ENCODE measurements around the gene GDPD2. TPM values are rescaled to one million over a fixed set of nuclear protein-coding genes. Genes with fewer than 3 reads are reported as not detected.
A peak's percentile ranks its signal among the peaks of the same experiment; 100 is the strongest.

Gene GDPD2
- total and polyA plus RNA-seq, 3 experiments from 2014 or later = 0.09 TPM; not detected in 2

DNA sequence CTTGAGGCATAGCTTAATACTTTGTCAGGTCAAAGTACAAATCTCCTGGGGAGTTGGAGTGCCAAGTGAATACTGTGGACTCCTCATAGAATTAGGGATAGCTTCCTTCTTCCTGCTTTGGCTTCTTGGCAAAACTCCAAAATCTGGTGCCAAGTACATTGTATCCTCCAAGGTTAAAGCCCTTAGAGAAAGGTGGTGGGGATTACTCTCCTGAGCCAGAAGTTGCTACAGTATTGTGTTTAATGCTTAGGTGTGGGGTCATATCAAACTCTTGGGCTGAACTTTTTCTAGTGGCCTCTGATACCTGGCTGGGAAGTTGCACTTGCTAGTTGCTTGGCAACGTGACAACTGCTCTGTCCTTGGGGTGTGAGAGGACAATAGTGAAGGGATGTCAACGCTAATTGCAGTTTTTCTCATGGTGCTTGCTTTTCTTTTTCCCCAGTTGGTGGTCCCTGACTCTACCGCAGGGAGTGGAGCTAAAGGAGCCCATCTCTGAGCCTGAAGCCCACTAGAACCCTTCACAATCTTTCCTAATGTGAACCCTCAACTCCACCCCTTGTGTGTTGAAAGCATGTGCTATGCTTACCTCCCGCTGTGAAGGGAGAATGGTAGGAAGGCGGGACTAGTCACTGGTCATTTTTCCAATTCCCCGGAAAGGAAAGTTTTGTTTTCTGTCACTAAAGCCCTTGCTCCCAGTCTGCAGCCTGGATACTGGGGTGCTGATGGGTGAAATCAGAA, 57.0 kb downstream of the GDPD2 start:
- ChIA-PET CTCF (no interaction called here), POLR2A (no interaction called here)
- H3K4me1 ChIP-seq (ENCODE audit: insufficient read depth, low read length) = no peaks in the 10 kb centered on the region
- Mint-ChIP-seq H3K27ac (no peak overlapping the region), H3K4me1 (peaks cover 0 to 9% (median 2%) of the 10 kb centered on the region in 3 donors), H3K9me3 (no peaks in the 10 kb centered on the region), H3K27me3 (peaks cover 0 to 4% of the 10 kb centered on the region in 2 donors), H3K4me3 (no peak overlapping the region), H3K36me3 (peaks cover 0 to 54% (median 0%) of the 10 kb centered on the region in 3 donors)
- no peak overlapping the region for H3K27ac ChIP-seq (ENCODE audit: low read depth, low read length)
- no peaks in the 10 kb centered on the region for H3K9me3 ChIP-seq (ENCODE audit: low read length)
- H3K27me3 ChIP-seq (ENCODE audit: insufficient read depth, low read length, poor library complexity, severe bottlenecking) = no peaks in the 10 kb centered on the region
- no peak overlapping the region for H3K4me3 ChIP-seq (ENCODE audit: low read length)
- no peak for DNase-seq
- H3K36me3 ChIP-seq (ENCODE audit: insufficient read depth, low read length) = no peaks in the 10 kb centered on the region

- H3K36me3 ChIP-seq (ENCODE audit: insufficient read depth, low read length) = no peaks in the 10 kb centered on the region
- H3K27me3 ChIP-seq (ENCODE audit: insufficient read depth, low read length, poor library complexity, severe bottlenecking) = no peaks in the 10 kb centered on the region
- H3K36me3 Mint-ChIP-seq = peaks cover 0 to 57% (median 0%) of the 10 kb centered on the region in 3 donors
- peaks cover 0 to 5% (median 2%) of the 10 kb centered on the region in 3 donors for H3K4me1 Mint-ChIP-seq
- no peak overlapping the region for H3K4me3 Mint-ChIP-seq
- H3K27ac ChIP-seq (ENCODE audit: low read depth, low read length) = no peak overlapping the region
- no peak overlapping the region for H3K4me3 ChIP-seq (ENCODE audit: low read length)
- peak overlapping the region in 1 of 8 donors; percentile 44 for H3K27ac Mint-ChIP-seq
- H3K4me1 ChIP-seq (ENCODE audit: insufficient read depth, low read length) = no peaks in the 10 kb centered on the region
- ChIA-PET CTCF (no interaction called here), POLR2A (no interaction called here)
- H3K27me3 Mint-ChIP-seq = peaks cover 0 to 2% of the 10 kb centered on the region in 2 donors
- no peaks in the 10 kb centered on the region for H3K9me3 Mint-ChIP-seq
- DNase-seq = no peak
- no peaks in the 10 kb centered on the region for H3K9me3 ChIP-seq (ENCODE audit: low read length)
Observed at GRCh38 chrX:70480660-70481018, 57.5 kb downstream of the GDPD2 start.

DNA sequence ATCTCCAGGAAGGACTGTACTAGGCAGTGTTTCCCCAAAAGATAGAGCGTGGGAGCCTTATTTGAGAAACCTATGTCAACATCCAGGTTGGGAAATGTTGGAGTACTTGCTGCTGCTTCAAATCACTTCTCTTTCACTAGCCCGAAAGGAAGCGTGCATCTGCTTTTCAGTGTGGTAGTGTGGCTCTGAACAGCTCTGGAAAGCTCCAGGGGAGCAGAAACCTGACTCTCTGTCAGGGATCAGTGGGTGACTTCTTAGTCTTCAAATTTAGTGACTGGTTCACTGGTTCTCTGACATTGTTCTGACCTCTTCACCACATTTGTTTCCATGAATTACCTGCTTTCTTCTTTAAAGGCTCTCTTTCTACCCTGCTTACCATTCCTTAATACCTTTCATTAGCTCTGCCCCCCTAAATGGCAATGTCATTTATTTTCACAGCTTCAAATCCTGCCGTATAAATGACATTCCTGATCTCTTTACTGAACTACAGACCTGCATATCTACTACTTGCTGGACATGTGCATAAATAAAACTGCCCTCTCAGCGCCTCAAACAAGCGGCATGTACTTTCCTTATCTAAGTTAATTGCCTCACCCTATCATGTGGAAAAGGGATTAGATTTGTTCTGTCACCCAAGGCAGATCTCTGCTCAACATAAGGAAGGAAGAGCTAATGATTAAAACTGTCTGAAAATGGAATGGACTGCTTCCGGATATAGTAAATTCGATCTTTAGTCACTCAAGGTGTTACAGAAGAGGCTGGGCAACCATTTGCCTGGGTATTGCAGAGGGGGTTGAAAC, 58.6 kb downstream of the GDPD2 start:
- Mint-ChIP-seq H3K27me3 (no peaks in the 10 kb centered on the region), H3K9me3 (no peaks in the 10 kb centered on the region), H3K4me3 (no peak overlapping the region), H3K27ac (peak overlapping the region in 1 of 8 donors; percentile 0), H3K4me1 (peaks cover 0 to 3% (median 0%) of the 10 kb centered on the region in 3 donors), H3K36me3 (peaks cover 0 to 65% (median 0%) of the 10 kb centered on the region in 3 donors)
- no peaks in the 10 kb centered on the region for H3K27me3 ChIP-seq (ENCODE audit: insufficient read depth, low read length, poor library complexity, severe bottlenecking)
- H3K4me1 ChIP-seq (ENCODE audit: insufficient read depth, low read length) = no peaks in the 10 kb centered on the region
- no peak overlapping the region for H3K27ac ChIP-seq (ENCODE audit: low read depth, low read length)
- no peaks in the 10 kb centered on the region for H3K36me3 ChIP-seq (ENCODE audit: insufficient read depth, low read length)
- no peaks in the 10 kb centered on the region for H3K9me3 ChIP-seq (ENCODE audit: low read length)
- no peak for DNase-seq
- POLR2A ChIA-PET = no interaction called here
- CTCF ChIA-PET = interaction anchor here (0.8 kb wide), 1 partner anchor 48 kb away, joined by 3 read pairs; no protein-coding TSS in a partner anchor
- no peak overlapping the region for H3K4me3 ChIP-seq (ENCODE audit: low read length)

GRCh38 chrX:70482300-70482699, 59.2 kb downstream of the GDPD2 start:
- CTCF ChIA-PET = no interaction called here
- Mint-ChIP-seq H3K4me1 (peaks cover 0 to 3% (median 0%) of the 10 kb centered on the region in 3 donors), H3K27me3 (no peaks in the 10 kb centered on the region), H3K4me3 (no peak overlapping the region), H3K27ac (no peak overlapping the region), H3K9me3 (no peaks in the 10 kb centered on the region), H3K36me3 (peaks cover 0 to 70% (median 0%) of the 10 kb centered on the region in 3 donors)
- Histone ChIP-seq H3K27ac (ENCODE audit: low read depth, low read length) (no peak overlapping the region), H3K27me3 (ENCODE audit: insufficient read depth, low read length, poor library complexity, severe bottlenecking) (no peaks in the 10 kb centered on the region), H3K4me1 (ENCODE audit: insufficient read depth, low read length) (no peaks in the 10 kb centered on the region), H3K4me3 (ENCODE audit: low read length) (no peak overlapping the region), H3K36me3 (ENCODE audit: insufficient read depth, low read length) (no peaks in the 10 kb centered on the region), H3K9me3 (ENCODE audit: low read length) (no peaks in the 10 kb centered on the region)
- DNase-seq = no peak
- POLR2A ChIA-PET = no interaction called here

Other genes with a start within 250 kb of the GDPD2 start
- not detected for gene DGAT2L6, start 245.8 kb upstream of the GDPD2 start, total RNA-seq
- gene DGAT2L6, start 245.8 kb upstream of the GDPD2 start, polyA plus RNA-seq = not detected
- not detected for gene AWAT1, start 188.7 kb upstream of the GDPD2 start, total RNA-seq
- not detected for gene AWAT1, start 188.7 kb upstream of the GDPD2 start, polyA plus RNA-seq
- under 1 TPM in 1 of 2 experiments, not detected in 1; 0.18 TPM for gene P2RY4, start 163.1 kb upstream of the GDPD2 start, total RNA-seq
- gene P2RY4, start 163.1 kb upstream of the GDPD2 start, polyA plus RNA-seq = not detected
- gene ARR3, start 155.0 kb upstream of the GDPD2 start, total RNA-seq = not detected
- gene ARR3, start 155.0 kb upstream of the GDPD2 start, polyA plus RNA-seq = not detected
- not detected for gene RAB41, start 141.1 kb upstream of the GDPD2 start, total RNA-seq
- not detected for gene RAB41, start 141.1 kb upstream of the GDPD2 start, polyA plus RNA-seq
- gene PDZD11, start 133.4 kb upstream of the GDPD2 start, total RNA-seq = 10 to 100 TPM; 26.4 to 28.9 TPM
- gene PDZD11, start 133.4 kb upstream of the GDPD2 start, polyA plus RNA-seq = 40.7 TPM
- gene KIF4A, start 133.2 kb upstream of the GDPD2 start, total RNA-seq = 10 to 100 TPM; 16.5 to 17.7 TPM
- not detected for gene KIF4A, start 133.2 kb upstream of the GDPD2 start, polyA plus RNA-seq
- gene DLG3, start 21.5 kb downstream of the GDPD2 start, total RNA-seq = 10 to 100 TPM; 28.1 to 30.4 TPM
- 13.5 TPM for gene DLG3, start 21.5 kb downstream of the GDPD2 start, polyA plus RNA-seq

Data from CD8-positive, alpha-beta memory T cell (primary cell).